ENCODE data around the gene RAPGEF6.

GRCh38 chr5:131644370-131644769 is 9.3 kb upstream of the RAPGEF6 start:
- TF ChIP-seq CTCF (IDR thresholded peaks at IDR 0.05): no peak
- TF ChIP-seq POLR2A (IDR thresholded peaks at IDR 0.05): no peak
